ENCODE measurements around the gene CNR1.
"Not testable (repeated sequence)": the region's sequence is repeated elsewhere in the genome, so short reads cannot be mapped to it uniquely, and the experiment has no call there.

Gene CNR1

DNA sequence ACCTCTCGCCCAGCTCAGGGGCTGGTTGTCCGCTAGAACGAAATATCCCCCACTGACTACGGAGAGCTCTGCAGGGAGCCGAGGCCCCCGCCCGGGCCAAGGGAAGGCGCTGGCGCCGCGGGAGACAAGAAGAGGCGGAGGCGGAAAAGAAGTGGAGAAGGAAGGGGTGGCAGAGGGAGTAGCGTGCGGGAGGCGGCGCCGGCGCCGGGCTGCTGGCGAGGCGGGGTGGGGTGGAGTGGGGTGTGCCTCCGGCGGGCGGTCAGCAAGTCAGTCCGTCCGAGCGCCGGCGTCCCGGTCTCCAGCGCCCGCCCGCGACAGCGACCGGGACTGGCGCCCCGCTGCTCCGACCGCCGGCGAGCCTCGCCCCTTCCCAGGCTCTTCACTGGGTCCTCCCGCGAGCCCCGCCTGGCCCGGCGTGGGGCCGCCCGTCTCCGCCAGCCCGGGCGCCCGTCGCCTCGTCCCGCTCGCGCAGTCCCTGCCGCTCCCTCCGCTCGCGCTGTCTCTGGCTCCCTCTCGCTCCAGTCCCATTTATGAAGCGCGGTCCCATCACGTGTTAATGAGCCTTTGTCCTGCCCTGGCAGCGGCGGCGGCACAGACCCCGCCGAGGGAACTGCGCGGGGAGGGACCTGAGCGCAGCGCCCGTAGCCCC is at the start of gene CNR1:
Gene CNR1 (minus strand): TSS at position 504 of the 649 bp plus-strand sequence. CDS start 21,073 bp downstream, outside the sequence.
- DNase-seq: no peak

DNA sequence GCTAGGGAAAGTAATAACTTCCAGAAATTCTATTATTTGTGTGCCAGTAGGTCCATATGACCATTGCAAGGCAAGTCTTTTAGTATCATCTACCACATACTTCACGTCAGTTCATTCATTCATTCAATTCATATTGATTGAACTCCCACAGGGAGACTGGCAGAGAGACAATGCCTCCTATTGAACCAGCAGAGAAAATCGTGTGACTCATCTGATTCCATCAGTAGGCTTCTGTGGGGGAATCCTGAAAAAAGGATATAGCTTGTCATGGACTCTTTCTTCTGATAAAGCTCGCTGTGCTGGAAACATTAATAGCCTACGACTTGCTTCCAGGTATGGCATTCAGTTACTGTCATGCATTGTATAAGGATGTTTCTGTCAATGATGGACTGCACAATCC is 45.3 kb upstream of the CNR1 start:
- no peak for DNase-seq

DNA sequence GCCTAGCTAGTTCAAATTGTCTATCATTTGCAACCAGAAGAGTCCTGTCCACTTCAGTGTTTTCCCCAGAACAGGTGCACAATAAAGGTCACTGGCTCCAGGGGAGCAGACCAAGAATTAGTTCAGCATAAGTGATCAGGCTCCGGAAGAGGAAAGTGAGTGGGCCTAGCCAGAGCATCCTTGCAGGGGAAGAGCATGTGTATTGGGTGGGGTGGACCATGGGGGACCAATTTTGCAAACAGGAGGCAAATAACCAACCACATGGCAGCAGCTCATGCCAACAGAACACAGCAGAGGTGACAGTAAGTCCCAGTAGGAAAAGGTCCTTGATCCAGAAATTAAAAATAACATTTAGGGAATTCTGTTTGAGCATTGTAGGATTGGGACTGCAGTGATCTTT is 43.2 kb upstream of the CNR1 start:
- DNase-seq: no peak

DNA sequence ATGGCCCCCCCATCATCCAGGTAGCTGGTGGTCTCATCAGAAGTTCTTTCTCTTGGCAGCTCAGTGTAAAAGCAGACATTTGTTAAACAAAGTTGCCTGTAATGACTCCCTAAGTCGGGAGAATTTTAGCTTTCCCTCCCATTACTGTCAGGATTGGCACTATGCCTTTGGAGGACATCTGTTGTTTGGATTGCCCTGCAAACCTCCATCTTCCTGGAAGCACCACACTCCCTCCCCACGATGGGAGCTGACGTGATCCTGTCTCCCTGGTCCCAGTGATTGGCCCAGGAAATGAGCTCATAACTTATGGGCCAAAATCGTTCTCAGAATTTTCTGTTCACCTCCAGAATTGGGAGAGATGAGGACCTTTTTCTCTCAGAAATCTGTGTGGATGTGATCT is 42.6 kb upstream of the CNR1 start:
- no peak for DNase-seq

DNA sequence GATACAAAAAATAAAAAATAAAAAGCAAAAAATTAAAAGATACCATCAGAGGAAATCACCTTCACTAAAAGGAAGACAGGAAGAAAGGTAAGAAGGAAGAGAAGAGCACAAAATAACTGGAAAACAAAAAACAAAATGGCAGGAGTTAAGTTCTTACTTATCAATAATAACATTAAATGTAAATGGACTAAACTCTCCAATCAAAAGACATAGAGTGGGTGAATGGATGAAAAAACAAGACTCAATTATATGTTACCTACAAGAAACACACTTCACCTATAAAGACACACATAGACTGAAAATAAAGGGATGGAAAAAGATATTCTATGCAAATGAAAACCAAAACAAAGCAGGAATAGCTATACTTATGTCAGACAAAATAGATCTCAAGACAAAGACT is 35.6 kb upstream of the CNR1 start:
- not testable (repeated sequence) for DNase-seq

DNA sequence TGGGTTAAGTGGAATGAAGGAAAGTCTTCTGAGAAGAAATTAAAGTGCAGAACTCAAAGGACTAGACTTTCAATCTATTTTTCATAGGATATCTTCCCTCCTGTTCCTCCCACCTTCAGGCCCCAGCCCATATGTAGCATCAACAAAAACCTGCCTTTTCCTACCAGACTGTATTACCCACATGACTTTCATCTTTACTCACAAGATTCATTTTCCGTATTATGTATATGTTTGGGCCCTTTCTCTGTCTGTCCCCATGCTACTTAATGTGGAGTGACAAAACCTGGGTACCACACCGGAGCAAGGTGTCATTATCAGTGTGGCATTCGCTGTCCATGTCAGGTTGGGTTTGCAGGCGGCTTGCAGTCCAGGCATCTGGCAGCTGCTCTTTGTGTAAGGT is 18.8 kb upstream of the CNR1 start:
- no peak for DNase-seq

DNA sequence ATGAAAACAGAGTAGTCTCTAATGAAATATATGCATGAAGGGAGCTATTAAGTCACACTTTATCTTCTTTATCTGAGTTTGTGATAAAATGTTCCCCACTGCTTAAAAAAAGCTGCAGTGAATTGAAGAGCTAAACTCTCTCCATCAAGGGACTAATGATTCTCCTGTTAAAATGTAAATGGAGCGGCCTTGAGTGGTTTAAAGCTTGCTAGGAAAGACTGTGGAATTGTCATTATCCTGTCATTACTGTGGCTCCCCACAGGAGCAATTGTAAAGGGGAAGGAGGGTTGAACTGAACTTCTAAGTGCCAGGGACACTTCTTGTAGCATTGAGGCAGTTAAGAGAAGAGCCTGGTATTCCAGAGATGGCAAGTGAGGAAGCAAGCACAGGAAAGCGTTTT is 17.3 kb upstream of the CNR1 start:
- no peak for DNase-seq

DNA sequence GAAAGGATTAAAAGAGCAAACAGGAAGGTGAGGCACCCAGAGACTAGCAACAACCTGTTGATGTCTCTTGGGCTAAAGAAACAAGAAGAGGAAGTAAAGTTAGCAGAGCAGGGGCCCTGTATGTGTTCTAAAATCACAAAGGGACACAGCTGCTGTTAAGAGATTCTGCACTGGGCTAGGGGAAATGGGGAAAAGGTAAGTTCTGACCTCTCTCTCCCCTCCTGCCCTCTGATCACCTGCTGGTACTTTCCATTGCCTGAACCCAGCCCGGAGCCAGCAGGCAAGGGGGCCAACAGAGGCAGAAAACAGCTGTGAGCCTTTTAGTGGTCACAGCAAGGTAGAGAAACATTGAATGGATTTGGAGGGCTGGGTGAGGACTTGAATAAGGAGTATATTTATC is 13.5 kb upstream of the CNR1 start:
- DNase-seq: no peak

DNA sequence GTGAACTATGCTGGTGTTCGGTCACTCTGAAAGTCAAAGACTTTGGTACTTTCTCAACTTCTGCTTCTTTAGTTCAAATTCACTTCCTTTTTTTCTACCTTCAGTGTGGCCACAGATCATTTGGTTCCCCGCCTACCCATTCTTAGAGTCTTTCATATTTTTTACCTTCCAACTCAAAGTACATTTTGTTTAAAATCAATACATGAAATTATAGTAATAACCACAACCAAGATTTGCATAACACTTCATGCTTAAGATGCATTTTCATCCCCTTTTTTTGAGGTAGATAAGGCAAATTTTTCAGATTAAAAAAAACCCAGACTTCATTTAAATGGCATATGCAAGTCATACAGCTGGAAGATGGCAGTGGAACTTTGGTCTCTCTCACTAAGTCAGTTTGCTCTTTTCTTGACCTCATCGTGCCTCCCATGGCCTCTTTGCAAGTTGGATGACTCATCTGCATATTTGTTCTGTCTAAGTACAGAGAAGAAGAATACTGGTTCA is 11.9 kb upstream of the CNR1 start:
- DNase-seq: no peak

DNA sequence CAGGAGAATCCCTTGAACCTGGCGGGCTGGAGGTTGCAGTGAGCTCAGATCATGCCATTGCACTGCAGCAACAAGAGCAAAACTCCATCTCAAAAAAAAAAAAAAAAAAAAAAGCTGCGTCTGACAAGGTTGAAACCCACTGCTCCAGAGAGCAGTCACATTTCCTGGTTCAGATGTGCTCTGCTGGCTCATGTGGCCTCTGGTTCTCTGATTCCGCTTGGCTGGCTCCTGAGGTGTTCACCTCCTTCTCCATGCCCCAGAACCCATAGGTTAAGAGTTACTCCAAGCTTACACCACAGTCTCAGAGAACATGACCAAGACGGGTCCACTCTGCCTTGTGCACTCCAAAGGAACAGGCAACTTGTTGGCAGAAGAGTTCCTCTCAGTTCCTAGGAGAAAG is 8.8 kb upstream of the CNR1 start:
- no peak for DNase-seq

DNA sequence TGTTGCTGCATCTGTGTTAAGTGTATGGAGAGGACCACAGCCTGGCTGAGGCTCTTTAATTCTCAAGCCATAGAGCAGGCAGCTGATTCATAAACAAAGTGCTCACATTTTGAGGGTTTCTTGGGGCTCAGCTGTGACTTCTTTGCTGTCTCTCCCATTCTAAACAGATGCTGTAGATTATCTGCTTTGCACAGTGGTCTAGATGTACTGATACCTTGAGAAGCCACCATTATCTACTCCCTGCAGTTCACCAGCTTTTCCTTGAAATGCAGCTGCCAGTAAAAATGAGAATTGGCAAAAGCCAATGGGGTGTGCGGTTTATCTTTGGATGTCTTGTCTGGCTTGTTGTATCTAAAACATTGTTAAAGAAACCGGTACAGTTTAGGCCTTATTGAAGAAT is 5.2 kb upstream of the CNR1 start:
- no peak for DNase-seq

DNA sequence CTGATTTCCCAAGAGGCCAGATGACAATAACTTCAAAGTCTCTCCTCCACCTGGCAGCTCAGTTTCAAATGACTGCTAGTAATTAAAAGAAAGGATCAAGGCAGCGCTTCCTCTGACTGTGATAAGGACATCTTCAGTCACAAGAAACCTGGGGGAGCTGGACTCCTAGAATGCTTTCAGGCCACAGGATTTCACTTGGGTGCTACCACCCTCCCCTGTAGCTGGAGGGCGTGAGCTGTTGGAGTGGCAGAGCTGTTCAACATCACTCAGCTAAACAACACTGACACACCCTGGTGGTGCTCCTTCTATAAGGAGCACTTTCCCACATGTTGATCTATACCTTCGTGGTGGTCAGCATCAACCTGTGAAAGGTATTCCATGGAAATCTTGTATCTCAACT is 2.2 kb upstream of the CNR1 start:
- no peak for DNase-seq

DNA sequence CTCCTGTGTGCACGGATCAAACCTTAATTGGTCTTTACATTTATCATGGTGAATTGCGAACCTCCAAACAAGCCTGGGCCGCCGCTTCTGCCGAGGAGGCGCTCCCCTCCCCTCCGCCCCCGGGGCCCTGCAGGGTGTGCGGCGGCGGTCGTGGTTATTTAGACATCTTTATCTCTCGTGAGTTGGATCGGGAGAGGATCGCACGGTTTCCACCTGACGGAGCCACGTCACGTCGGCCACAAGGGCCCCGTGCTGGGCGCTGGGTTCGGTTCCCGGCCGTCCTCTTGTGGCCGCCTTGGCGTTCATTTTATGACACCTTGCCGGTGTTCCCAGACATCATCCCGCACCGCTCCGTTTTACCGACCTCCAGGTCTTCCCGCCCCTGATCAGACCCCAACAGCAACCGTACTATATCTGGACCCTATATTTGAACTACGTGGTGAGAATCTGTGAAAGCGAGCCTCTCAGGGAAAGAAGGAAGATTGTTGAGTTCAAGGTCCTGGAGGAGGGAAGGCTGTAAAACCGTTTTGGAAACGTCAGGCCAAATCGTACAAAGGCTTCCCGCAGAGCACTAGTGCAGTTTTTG is 1.3 kb upstream of the CNR1 start:
- no peak for DNase-seq

DNA sequence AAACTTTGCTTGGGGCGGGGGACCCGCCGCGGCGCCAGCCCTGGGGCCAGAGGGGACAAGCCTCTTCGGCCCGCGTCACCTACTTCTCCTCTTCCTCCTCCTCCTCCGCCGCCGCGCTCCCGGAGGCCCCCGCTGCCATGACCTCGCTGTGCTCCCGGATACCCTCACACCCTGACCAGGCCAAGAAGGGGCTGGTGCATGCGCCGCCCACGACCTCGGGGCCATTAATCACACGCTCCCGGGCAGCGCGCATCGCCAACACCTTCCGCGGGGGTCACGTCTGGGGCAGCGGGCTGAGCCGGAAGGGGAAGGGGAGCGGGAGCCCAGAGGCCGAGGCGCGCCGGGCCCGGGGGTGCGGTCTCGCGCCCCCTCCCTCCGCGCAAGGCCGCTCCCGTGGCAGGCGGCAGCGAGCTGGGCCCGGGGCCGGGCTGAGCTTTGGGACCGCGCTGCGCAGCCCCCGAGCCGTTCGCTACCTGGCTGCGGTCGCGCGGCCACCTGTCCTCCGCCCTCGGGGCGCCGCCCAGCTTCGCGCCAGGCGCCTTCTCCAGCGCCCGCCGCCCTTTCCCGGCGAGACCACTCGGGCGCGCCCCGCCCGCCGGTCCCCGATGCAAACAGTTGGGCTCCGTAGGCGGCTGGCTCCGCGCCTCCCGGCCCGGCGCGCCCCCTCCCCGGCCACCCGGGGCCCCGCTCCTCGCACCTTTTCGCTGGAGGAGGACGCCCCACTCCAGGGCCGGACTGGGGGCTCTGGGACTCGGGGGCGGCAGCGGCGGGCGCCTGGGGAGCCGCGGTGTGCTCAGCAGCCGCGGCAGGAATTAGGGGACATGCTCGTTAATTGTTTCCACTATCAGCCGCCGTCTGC is 575 bp upstream of the CNR1 start:
- no peak for DNase-seq

DNA sequence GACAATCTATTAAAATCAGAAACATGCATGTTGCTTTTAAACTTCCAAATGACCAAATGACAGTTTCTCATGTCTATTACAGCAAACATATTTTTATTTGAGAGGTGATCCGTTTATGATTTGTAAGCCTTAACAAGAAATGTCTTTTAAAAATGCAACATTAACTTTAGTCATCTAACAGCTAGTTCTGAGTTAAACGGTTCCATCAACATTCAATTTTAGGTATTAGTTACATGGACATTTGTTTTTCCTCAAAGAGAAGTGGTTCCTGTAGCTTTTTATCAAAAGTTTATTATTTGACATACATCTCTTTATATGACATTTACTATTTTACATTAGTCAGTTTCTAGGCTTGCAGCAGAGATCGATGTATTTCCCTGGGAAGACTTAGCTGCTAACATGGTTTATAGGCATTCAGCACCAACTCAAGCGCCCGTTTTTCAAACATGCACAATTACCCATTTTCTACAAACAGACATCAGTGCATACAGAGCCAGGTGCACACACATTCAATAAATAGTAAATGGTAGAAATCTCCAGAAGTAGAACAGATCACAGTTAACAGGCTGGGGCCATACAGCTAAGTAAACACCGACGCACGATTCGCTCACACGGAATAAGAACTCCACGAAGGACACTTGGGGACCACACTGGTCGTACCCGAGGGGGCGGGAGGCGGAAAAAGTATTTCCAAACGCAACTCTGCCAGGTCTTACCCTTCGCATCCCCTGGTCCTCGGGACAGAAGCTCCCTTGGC is 882 bp downstream of the CNR1 start:
- DNase-seq: no peak

DNA sequence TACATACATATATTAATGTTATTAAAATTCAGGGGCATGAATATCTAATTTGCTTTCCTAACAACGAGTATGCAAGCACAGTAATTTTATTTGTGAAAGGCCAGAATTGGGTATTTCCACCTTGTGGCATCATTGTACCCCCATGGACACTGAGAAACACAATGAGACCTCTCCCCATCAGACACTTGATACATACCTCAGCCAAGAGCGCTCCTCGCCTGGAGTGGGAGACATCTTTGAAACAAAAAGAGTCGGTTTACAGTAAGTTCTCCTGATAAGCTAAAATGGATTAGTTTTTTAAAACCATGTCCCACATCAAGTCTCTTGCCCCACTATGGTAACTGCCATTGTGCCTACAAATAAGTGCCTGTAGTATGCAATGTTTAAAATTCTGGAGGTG is 2.1 kb downstream of the CNR1 start:
- no peak for DNase-seq

DNA sequence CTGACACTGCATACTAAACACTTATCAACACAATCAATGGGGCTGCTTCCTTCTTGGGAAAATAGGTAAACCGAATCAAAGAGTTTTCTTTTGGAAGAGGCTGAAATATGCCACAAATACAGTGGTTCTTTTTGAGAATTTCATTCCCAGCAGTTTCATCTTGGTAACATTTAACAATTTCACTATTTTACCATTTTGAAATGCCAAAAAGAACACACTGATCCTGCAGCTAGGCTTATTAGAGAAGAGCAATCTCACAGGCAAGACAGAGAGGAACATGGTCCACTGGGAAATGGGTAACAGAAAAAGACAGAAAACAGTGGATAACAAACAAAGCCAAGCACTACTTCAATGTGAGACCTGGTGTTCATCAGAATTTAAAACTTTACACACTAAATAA is 2.5 kb downstream of the CNR1 start:
- DNase-seq: no peak

DNA sequence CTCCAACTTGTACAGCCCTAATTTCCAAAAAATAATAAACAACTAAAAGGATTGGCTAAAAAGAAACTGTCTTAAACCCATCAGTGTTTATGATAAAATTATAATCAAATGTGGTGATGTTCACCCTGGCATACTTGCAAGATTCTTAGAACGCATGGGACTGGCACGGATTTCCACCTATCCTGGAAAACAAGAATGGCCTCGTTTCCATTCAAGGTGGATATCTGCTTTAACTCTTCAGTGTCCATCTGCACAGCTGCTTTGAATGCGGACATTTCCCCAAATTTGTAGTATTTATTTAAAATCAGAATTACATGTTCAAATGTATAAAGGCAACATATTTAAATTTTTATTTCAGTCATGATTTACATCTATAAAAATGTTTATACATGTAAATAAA is 4.2 kb downstream of the CNR1 start:
- no peak for DNase-seq

DNA sequence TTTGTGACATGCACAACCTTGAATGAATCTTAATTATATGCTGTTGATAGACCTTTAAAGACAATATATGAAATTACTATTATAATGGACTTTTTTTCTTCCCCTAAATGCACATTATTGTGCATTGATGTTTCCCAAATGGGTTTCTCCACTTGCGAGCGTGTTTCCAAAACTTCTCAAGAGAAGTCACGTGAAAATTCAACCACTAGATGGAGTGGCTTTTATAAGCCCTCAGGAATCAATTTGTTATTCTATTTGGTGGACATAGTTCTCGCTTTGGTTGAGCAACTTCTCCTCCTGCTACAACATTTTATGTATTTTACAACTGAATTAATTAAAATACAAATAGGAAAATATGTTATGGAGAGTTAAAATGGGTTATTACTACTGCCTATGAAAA is 9.0 kb downstream of the CNR1 start:
- DNase-seq: no peak

DNA sequence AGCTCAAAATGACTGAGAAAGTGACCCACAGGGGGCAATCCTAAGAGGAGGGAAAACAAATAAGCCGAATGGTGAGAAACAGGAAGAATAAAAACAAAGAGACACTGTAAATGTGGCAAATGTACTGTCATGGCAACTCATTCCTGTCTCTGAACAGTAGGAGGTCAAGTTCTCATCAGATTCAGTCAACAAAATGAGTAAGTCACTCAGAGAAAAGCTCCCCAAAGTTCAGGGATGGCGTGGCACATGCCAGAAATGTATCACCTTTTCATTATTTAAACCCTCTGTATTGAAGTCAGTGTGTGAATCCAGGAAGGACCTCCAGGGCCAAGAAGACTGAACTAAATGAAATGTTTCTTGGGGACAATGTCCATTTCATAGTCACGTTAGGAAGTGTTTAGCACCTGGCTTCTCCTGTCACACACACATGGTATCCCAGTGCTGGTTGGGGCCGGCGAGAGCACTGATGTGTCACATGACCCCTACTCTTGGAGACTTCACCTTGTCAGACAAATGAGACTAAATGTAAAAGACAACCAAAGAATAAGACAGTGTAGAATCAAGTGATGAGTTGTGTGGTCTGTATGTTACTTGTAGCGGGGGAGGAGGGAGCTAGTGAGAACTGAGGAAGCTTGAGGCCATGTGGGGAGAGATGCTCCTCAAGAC is 20.7 kb downstream of the CNR1 start:
- DNase-seq: no peak

DNA sequence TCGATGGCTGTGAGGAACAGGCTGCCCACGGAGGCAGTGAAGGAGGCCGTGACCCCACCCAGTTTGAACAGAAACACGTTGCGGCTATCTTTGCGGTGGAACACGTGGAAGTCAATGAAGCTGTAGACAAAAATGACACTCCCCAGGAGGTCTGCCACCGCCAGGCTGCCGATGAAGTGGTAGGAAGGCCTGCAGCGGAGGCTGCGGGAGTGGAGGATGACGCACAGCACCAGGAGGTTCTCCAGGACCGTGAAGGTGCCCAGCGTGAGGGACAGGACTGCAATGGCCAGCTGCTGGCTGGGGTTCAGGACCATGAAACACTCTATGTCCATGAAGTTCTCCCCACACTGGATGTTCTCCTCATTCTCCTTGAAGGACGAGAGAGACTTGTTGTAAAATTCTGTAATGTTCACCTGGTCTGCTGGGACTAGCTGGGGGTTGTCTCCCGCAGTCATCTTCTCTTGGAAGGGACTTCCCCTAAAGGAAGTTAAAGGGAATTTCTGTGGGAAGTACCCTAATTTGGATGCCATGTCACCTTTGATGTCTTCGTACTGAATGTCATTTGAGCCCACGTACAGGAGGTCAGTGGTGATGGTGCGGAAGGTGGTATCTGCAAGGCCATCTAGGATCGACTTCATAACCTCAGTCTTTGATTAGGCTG is 21.4 kb downstream of the CNR1 start:
- no peak for DNase-seq
